Dendritic cell treated with granulocyte-macrophage colony-stimulating factor and Interleukin-4, amounts not matched to agents 40 ng/mL and 50 ng/mL, for 4 days (primary cell): Measurements from ENCODE around the gene DSC1.

Source experiments
- H3K27ac Mint-ChIP-seq: one replicate; pipeline ENCODE4 v1.8.0; 2022; ENCODE audit warnings: mild to moderate bottlenecking, mixed read lengths
- H3K27me3 Mint-ChIP-seq: one replicate; pipeline ENCODE4 v1.8.0; 2022; ENCODE audit warnings: mild to moderate bottlenecking, mixed read lengths
- H3K36me3 Mint-ChIP-seq: one replicate; pipeline ENCODE4 v1.8.0; 2022; ENCODE audit warnings: low read depth, mixed read lengths
- H3K4me1 Mint-ChIP-seq: one replicate; pipeline ENCODE4 v1.8.0; 2022; ENCODE audit warnings: low read depth, mixed read lengths
- H3K4me3 Mint-ChIP-seq: one replicate; pipeline ENCODE4 v1.8.0; 2022; ENCODE audit warnings: mild to moderate bottlenecking, moderate library complexity, mixed read lengths
- H3K9me3 Mint-ChIP-seq: one replicate; pipeline ENCODE4 v1.8.0; 2022; ENCODE audit warnings: mixed read lengths
- intact Hi-C: fragments of 100-400 bp; cut with micrococcal nuclease; formaldehyde crosslinking; loops from one replicate; pipeline ENCODE4 v1.15.0; 2022

The DSC1 gene

GRCh38 chr18:31162825-31163435, at the start of gene DSC1:
TSS of gene DSC1 (minus strand) at chr18:31162856. CDS start at chr18:31162594, 262 bp downstream.
- Mint-ChIP-seq H3K9me3 (no peaks in the 10 kb centered on the region), H3K4me1 (no peaks in the 10 kb centered on the region), H3K36me3 (no peaks in the 10 kb centered on the region), H3K27ac (no peak within 1 kb of the TSS), H3K4me3 (no peak within 1 kb of the TSS), H3K27me3 (no peaks in the 10 kb centered on the region)
- intact Hi-C loops, result no loop called here

DNA sequence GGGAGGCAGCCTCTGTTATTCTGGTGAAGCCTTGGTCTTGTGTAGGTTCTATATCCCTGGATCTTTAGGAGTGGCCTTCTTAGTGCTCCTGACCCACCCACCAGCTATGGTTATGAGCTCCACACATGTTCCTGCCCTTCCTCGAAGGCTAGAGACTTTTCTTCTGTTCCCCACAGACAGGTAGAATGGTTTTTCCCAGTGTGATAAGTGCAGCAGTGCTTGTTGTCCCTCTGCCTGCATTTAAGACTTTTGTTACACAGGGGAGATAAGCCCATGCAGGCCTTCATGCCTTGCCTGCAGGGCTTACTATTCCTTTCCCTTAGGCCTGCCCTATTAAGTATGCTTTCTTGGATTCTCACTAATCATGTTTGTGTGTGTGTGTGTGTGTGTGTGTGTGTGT, 48.4 kb upstream of the DSC1 start:
- Mint-ChIP-seq H3K4me3 (no peak overlapping the region), H3K9me3 (no peaks in the 10 kb centered on the region), H3K4me1 (peaks cover 13% of the 10 kb centered on the region), H3K27ac (no peak overlapping the region), H3K27me3 (peaks cover 3% of the 10 kb centered on the region), H3K36me3 (no peaks in the 10 kb centered on the region)
- intact Hi-C loops, result no loop called here

DNA sequence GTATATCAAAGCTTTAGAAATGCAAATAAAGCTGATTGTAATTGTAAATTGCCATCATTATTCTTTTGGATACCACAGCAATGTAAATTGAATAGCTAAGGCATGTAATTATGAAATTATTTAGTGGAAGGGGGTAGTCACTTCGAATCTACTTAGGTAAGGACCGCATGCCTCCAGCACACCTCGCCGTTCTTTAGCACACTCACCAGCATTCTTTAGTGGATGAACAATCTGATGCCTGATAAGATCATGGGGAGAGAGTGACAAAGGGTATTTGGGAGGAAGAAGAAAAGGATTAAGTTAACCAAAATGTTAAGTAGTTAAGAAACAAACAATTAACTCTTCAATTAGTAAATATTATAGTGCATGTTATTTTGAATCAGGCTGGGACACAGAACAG, 46.4 kb upstream of the DSC1 start:
- Mint-ChIP-seq H3K36me3 (no peaks in the 10 kb centered on the region), H3K27ac (no peak overlapping the region), H3K4me3 (no peak overlapping the region), H3K9me3 (no peaks in the 10 kb centered on the region), H3K4me1 (peaks cover 29% of the 10 kb centered on the region), H3K27me3 (no peaks in the 10 kb centered on the region)
- intact Hi-C loops, result no loop called here

GRCh38 chr18:31207391-31207790, 44.7 kb upstream of the DSC1 start:
- no peaks in the 10 kb centered on the region for H3K36me3 Mint-ChIP-seq
- intact Hi-C loops, result loop anchor here (2.0 kb wide), 1 partner anchor 107 kb away; no protein-coding TSS in a partner anchor
- H3K27ac Mint-ChIP-seq, result peak overlapping the region; percentile 60
- no peaks in the 10 kb centered on the region for H3K9me3 Mint-ChIP-seq
- no peaks in the 10 kb centered on the region for H3K27me3 Mint-ChIP-seq
- peaks cover 41% of the 10 kb centered on the region for H3K4me1 Mint-ChIP-seq
- no peak overlapping the region for H3K4me3 Mint-ChIP-seq

DNA sequence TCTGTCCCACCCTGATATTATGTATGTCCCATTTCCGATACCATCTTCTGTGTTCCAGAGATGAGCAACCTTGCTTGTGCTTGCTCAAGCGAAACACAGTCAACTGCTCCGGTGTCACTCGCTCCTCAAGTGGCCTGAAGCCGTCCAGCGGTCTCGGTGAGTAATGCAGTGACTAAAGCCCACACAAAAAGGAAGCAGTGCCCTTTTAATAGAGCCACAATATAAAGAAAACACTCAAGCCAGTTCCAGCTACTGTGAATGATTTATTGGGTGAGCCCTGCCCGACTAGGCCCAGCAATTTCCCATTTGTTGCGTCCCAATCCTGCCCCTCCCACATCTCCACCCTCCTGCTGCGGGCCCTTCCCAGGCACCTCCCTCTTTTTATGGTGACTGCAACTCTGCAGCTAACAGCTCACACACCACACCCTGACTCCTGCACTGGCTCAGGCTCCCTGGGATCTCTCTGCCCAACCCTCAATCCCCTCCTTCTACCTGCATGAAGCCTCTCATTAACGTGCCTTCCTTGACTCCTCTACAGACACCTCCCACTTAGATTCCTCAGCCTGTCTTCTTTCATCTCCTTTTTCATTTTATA, 44.2 kb upstream of the DSC1 start:
- H3K9me3 Mint-ChIP-seq, result no peaks in the 10 kb centered on the region
- H3K27ac Mint-ChIP-seq, result peak overlapping the region; percentile 60
- H3K4me3 Mint-ChIP-seq, result peak overlapping the region; percentile 59
- no peaks in the 10 kb centered on the region for H3K36me3 Mint-ChIP-seq
- intact Hi-C loops, result loop anchor here (2.0 kb wide), 1 partner anchor 106 kb away; no protein-coding TSS in a partner anchor
- no peaks in the 10 kb centered on the region for H3K27me3 Mint-ChIP-seq
- H3K4me1 Mint-ChIP-seq, result peaks cover 41% of the 10 kb centered on the region

GRCh38 chr18:31206071-31206470, 43.4 kb upstream of the DSC1 start:
- peaks cover 41% of the 10 kb centered on the region for H3K4me1 Mint-ChIP-seq
- H3K27me3 Mint-ChIP-seq, result no peaks in the 10 kb centered on the region
- H3K36me3 Mint-ChIP-seq, result no peaks in the 10 kb centered on the region
- peak overlapping the region; percentile 59 for H3K4me3 Mint-ChIP-seq
- intact Hi-C loops, result loop anchor here (2.0 kb wide), 1 partner anchor 105 kb away; no protein-coding TSS in a partner anchor
- H3K27ac Mint-ChIP-seq, result peak overlapping the region; percentile 60
- H3K9me3 Mint-ChIP-seq, result no peaks in the 10 kb centered on the region

DNA sequence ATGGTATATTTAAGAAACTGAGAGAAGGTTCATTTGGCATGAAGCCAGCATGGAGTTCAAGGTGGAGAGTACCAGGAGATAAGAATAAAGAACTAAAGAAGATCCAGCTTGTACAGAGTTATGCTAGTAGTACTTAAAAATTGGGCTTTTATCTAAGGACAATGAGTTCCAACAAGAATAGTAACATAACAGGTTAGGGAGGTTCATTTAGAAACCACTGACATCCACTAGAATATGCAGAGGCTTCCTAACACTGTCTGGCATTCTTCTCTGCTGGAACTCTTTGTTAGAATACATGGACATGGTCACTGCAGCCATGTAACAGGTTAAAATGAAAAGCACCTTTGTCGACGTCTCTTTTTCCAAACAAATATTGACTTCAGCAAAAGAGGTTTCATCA, 42.6 kb upstream of the DSC1 start:
- Mint-ChIP-seq H3K27me3 (no peaks in the 10 kb centered on the region), H3K27ac (peak overlapping the region; percentile 33), H3K4me3 (no peak overlapping the region), H3K9me3 (no peaks in the 10 kb centered on the region), H3K36me3 (no peaks in the 10 kb centered on the region), H3K4me1 (peaks cover 41% of the 10 kb centered on the region)
- intact Hi-C loops, result no loop called here

DNA sequence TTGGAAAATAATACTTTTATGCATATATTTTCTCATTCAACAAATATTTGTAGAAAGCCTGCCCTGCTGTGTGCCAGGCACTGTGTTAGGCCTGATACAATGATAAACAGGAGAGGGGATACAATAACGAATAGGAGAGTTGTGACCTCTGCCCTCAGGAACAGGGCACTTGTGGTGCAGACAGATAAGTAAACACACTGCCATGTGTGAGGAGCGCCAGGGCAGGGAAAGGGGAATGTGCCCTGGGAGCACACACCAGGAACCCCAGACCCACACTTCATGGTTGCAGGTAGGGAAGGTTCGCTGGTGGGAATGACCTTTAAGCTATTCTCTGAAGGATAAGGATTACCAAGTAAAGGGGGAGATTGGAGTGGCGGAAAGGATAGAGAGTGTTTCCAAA, 42.2 kb upstream of the DSC1 start:
- intact Hi-C loops, result no loop called here
- H3K4me3 Mint-ChIP-seq, result no peak overlapping the region
- H3K4me1 Mint-ChIP-seq, result peaks cover 41% of the 10 kb centered on the region
- no peaks in the 10 kb centered on the region for H3K27me3 Mint-ChIP-seq
- no peaks in the 10 kb centered on the region for H3K36me3 Mint-ChIP-seq
- no peaks in the 10 kb centered on the region for H3K9me3 Mint-ChIP-seq
- peak overlapping the region; percentile 33 for H3K27ac Mint-ChIP-seq

DNA sequence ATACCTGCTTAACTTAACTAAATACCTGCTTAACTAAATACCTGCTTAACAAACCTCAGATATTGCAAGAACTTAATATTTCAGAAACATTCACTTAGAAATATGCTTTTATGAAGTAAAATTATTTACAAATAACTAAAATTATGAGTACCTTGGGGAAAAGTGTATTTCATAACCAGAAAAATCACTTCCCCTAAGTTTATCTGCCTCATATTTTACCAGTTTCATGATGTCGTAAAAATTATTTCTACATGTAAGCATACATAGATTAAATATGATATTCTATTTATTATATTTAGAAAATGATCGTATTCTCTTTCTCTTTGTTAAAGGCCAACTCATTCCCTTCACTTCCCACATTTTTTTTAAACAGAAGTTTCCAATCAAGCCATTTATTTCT, 41.5 kb upstream of the DSC1 start:
- Mint-ChIP-seq H3K27me3 (no peaks in the 10 kb centered on the region), H3K4me3 (no peak overlapping the region), H3K36me3 (no peaks in the 10 kb centered on the region), H3K9me3 (no peaks in the 10 kb centered on the region), H3K27ac (peak overlapping the region; percentile 15), H3K4me1 (peaks cover 46% of the 10 kb centered on the region)
- intact Hi-C loops, result no loop called here

DNA sequence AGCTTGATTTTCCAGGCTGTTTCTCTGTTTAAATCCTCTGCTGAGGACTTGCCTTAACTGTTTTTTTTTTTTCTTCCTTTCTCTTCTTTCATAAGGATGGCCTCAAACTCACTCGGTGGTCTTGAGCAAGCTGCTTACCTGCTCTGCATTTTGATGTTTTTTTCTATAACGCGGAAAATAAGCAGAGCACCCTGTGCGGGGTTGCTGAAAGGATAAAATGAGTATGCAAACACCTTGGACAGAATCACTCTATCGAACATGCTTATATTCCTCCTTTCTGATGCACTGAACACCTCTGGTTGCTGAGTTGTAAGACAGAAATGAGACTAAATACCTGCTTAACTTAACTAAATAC, 41.1 kb upstream of the DSC1 start:
- peaks cover 49% of the 10 kb centered on the region for H3K4me1 Mint-ChIP-seq
- no peaks in the 10 kb centered on the region for H3K36me3 Mint-ChIP-seq
- no peaks in the 10 kb centered on the region for H3K27me3 Mint-ChIP-seq
- no peaks in the 10 kb centered on the region for H3K9me3 Mint-ChIP-seq
- peak overlapping the region; percentile 15 for H3K27ac Mint-ChIP-seq
- intact Hi-C loops, result no loop called here
- H3K4me3 Mint-ChIP-seq, result no peak overlapping the region

DNA sequence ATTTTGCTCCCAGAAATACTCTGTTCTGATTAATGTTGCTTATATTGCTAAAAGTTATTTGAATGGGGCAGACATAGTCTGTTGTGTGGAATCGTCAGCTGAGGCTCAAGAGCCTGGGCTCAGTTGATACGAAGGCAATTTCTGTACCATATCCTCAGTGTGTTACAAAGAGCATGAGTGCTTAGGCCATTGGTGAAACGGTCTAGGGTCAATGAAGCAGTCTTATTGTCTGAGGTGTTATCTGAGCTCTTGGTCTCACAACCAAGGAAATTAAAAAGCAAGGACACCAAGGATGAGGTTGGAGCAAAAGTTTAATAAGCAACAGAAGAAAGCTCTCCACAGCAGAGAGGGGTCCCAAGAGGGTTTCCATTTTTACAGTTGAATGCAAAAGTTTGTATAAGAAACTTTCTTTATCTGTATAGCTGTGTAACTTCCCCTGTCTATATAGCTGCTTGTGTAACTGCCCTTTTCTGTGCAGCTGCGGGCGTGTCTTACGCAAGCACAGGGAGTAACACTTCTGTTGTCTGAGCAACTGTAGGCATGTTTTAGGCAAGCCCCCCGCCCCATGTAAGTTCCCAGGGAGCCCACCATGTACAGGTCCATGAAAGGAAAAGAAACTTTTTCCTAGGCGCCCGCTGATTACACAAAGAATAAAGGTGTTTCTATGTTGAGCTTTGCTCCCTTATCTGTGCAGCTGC, 40.6 kb upstream of the DSC1 start:
- Mint-ChIP-seq H3K9me3 (no peaks in the 10 kb centered on the region), H3K27me3 (no peaks in the 10 kb centered on the region), H3K36me3 (no peaks in the 10 kb centered on the region), H3K27ac (peak overlapping the region; percentile 15), H3K4me3 (no peak overlapping the region), H3K4me1 (peaks cover 52% of the 10 kb centered on the region)
- intact Hi-C loops, result no loop called here

DNA sequence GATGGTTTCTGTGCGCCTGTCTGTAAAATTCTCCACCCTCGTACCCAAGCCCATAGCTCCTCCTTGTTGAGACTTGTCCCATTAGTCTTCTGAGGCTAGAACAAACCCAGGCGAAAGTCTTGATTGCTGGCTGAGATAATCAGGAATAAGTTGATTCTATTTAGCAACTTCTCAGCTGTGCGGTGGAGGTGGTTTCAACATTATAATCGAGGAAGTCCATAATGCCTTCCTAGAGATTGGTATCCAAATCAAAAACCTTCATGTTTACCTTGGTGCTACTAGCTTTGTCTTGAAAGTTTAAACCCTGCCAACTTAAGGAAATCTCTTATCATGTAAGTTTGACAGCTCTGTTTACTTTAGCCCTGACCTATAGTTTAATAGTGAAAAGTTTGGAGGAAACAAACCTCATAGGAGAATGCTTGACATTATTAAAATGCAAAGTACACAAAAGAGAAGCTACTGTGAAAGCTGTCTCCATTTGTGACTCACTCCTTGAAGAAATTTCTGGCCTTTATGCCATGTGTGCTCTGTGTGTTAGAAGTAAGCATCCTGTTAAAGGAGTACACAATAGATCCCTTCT, 36.6 kb upstream of the DSC1 start:
- Mint-ChIP-seq H3K27ac (no peak overlapping the region), H3K9me3 (no peaks in the 10 kb centered on the region), H3K4me3 (no peak overlapping the region), H3K36me3 (no peaks in the 10 kb centered on the region), H3K4me1 (peaks cover 23% of the 10 kb centered on the region), H3K27me3 (no peaks in the 10 kb centered on the region)
- intact Hi-C loops, result no loop called here

DNA sequence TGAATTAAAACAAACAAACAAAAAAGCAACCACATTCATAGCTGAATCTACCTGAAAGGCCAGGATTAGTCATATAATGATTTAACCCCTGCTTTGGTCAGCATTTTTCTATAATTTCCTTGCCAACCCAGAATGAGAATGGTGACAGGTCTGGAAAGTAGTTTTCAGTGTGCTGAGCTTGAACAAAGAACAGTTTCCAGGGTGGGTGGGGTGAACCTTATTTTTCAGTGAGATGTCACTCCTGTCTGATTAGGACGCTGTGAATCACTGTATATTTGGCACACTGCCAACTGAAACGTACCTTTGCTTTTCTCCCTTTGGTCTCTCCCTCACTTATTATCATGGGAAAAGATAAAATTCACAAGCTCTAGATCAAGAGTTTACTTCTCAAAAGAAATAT, 35.0 kb upstream of the DSC1 start:
- Mint-ChIP-seq H3K27ac (no peak overlapping the region), H3K27me3 (no peaks in the 10 kb centered on the region), H3K4me1 (peaks cover 12% of the 10 kb centered on the region), H3K9me3 (no peaks in the 10 kb centered on the region), H3K4me3 (no peak overlapping the region), H3K36me3 (no peaks in the 10 kb centered on the region)
- intact Hi-C loops, result no loop called here

DNA sequence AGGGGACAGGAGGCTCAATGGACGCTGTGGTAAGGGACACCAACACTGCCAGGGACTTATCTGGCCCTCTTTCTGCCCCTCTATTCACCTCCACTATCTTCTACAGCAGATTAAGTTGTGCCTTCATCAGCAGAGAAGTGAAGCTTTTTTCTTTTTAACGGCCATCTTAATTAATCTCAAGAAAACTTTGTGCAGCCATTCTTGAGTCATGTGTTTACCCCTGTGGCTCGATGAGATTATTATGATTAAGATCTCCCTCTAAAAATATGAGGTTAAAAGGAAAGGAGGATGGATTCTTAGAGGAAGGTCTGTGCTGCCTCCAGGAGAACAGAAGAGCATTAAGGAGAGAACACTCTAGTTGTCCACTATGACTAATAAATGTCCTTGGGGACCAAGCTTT, 32.4 kb upstream of the DSC1 start:
- peaks cover 12% of the 10 kb centered on the region for H3K4me1 Mint-ChIP-seq
- intact Hi-C loops, result no loop called here
- no peak overlapping the region for H3K4me3 Mint-ChIP-seq
- H3K27ac Mint-ChIP-seq, result no peak overlapping the region
- H3K36me3 Mint-ChIP-seq, result no peaks in the 10 kb centered on the region
- no peaks in the 10 kb centered on the region for H3K9me3 Mint-ChIP-seq
- H3K27me3 Mint-ChIP-seq, result no peaks in the 10 kb centered on the region
